Activated CD8-positive, alpha-beta memory T cell treated with anti-CD3 and anti-CD28 coated beads, Interleukin-2, amount 50 U/mL, for 24 hours (primary cell): ENCODE measurements around the gene FBXO47.
"Not testable (repeated sequence)": the region's sequence is repeated elsewhere in the genome, so short reads cannot be mapped to it uniquely, and the experiment has no call there.

Experiments used
- DNase-seq: peaks from one replicate; pipeline ENCODE4 v3.0.0-alpha.2; 2020; ENCODE audit errors: extremely low read depth

The FBXO47 gene

DNA sequence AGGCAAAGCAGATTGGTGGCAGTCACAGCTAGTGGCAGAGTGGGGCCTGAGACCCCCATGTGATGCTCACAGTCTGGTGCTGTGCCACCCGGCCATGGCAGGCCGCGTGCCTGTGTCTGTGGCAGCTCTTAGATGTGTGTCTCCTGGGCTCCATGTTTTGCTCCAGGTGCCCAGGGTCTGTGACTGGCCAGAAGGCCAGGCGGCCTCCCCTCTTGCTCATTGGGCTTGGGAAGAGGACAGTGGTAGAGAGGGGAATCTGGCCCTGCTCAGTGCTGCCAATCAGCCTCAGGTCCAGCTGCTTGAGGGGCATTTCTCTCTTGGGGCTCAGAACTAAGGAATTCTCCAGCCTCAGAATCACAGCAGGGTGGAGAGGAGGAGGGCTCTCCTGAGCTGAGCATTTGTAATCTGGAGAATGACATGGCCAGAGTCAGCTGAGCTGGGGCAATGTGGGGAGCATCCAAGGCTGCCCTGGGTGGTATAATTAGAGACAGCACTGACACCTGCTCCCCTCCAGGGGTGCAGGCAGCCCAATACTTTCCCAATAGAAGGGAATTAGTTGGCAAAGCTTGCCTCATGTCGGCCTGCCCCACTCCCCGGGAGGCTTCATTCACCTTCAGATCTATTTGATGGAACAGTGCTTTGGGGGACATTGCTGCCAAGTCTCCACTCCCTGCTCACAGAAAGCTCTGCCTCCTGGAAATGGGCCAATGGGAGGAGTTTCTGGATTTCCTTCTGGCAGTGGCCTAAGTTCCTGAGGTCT is 44.5 kb downstream of the FBXO47 start:
- DNase-seq = no peak

DNA sequence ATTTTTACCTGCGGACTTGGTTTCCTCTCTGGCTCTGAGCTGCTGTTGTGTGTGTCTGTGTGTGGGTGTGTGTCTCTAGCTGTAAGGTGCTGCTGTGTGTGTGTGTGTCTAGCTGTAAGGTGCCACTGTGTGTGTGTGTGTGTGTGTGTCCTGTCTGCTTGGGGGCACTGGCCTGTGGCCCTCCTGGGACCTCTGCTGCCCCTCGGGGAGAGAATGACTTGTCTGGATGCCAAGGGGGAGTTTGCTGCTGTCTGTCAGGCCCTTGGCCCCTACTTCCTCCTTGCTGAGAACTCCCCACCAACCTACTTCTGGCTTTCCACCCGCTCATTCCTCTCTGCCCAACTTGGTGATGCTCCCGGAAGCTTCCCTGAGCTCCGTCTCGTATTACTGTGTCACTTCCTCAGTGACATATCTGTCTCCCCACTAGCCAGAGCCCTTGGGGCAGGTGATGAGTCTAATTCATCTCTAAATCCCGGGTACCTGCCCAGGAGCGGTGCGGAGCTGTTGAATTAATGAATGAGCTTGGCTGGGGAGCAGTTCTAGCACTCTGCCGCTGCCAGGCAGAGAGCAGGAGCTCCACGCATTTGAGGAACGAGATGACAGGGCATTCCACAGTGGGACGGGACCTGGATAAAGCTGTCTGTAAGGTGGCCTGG is 45.3 kb downstream of the FBXO47 start:
- DNase-seq = no peak

DNA sequence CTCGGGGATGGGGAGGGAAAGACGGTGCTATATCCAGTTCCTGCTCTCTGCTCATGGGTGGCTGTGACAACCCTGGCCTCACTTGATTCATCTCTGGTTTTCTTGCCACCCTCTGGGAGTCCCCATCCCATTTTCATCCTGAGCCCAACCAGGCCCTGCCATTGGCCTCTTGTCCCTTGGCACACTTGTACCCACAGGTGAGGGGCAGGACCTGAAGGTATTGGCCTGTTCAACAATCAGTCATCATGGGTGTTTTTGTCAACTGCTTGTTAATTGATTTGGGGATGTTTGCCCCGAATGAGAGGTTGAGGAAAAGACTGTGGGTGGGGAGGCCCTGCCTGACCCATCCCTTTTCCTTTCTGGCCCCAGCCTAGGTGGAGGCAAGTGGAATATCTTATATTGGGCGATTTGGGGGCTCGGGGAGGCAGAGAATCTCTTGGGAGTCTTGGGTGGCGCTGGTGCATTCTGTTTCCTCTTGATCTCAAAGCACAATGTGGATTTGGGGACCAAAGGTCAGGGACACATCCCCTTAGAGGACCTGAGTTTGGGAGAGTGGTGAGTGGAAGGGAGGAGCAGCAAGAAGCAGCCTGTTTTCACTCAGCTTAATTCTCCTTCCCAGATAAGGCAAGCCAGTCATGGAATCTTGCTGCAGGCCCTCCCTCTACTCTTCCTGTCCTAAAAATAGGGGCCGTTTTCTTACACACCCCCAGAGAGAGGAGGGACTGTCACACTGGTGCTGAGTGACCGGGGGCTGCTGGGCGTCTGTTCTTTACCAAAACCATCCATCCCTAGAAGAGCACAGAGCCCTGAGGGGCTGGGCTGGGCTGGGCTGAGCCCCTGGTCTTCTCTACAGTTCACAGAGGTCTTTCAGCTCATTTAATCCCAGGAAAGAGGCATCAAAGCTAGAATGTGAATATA is 46.6 kb downstream of the FBXO47 start:
- no peak for DNase-seq

DNA sequence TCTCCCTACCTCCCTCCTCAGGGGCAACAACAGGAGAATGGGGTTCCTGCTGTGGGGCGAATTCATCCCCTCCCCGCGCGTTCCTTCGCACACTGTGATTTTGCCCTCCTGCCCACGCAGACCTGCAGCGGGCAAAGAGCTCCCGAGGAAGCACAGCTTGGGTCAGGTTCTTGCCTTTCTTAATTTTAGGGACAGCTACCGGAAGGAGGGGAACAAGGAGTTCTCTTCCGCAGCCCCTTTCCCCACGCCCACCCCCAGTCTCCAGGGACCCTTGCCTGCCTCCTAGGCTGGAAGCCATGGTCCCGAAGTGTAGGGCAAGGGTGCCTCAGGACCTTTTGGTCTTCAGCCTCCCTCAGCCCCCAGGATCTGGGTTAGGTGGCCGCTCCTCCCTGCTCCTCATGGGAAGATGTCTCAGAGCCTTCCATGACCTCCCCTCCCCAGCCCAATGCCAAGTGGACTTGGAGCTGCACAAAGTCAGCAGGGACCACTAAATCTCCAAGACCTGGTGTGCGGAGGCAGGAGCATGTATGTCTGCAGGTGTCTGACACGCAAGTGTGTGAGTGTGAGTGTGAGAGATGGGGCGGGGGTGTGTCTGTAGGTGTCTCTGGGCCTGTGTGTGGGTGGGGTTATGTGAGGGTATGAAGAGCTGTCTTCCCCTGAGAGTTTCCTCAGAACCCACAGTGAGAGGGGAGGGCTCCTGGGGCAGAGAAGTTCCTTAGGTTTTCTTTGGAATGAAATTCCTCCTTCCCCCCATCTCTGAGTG is 47.7 kb downstream of the FBXO47 start:
- no peak for DNase-seq

DNA sequence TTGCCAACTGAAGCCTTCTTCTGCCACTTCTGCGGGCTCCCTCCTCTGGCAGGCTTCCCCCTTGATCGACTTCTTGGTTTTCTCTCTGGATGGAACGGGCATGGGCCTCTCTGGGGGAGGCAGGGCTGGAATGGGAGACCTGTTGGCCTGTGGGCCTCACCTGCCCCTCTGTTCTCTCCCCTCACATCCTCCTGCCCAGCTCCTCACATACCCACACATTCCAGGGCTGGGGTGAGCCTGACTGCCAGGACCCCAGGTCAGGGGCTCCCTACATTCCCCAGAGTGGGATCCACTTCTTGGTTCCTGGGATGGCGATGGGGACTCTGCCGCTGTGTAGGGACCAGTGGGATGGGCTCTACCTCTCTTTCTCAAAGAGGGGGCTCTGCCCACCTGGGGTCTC is 48.3 kb downstream of the FBXO47 start:
- DNase-seq = no peak

DNA sequence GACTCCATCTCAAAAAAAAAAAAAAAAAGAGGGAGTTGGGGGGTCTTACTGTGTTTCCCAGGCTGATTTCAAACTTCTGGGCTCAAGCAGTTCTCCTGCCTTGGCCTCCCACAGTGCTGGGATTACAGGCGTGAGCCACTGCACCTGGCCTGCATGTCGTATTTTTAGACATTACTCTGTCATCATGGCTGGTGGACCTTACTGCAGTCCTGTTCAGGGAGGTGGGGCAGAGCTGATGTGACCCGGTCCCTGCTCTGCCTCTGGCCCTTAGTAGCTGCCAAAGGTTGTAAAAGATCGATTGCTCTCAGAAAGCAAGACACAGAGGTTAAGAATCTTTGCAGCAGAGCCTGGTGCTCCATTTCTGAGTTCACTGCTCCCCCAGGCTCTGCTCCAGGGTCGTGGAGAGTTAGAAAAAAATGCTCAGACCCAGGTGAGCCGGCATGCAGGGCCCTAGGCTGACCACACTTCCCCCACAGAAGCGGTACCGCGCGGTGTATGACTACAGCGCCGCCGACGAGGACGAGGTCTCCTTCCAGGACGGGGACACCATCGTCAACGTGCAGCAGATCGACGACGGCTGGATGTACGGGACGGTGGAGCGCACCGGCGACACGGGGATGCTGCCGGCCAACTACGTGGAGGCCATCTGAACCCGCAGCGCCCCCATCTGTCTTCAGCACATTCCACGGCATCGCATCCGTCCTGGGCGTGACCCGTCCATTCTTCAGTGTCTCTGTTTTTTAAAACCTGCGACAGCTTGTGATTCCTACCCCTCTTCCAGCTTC is 48.9 kb downstream of the FBXO47 start:
- DNase-seq = no peak

DNA sequence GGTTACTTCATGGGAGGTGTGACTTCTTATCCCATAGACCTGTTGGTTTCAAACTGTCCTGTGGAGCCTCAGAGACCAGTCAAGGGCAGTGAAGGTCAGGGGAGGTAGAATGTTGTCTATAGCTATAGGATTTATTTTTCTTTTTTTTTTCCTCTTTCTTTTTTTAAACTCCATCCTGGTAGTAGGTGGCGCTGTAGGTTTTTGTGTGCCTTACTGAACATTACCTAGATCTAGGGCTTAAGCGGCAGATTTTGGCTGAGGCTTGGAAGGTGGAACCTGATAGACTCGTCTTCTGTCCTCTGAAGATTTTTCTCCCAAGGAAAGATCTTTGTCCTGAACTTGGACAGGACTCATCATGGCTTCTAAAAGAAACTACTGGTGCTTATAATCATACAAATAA is 49.9 kb downstream of the FBXO47 start:
- no peak for DNase-seq

DNA sequence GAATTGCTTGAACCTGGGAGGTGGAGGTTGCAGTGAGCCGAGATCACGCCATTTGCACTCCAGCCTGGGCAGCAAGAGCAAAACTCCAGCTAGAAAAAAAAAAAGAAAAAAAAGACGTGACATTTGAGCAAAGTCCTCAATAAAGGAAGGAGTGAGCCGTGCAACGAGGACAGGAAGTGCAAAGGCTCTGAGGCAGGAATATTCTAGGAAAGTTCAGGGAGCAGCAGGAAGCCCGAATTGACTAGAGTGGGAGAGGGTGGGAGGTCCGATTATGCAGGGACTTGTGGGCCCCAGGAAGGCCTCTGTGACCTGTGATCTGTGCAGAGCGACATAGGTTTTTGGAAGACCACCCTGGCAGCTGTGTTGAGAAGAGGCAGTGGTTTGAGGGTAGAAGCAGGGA is 50.4 kb downstream of the FBXO47 start:
- no peak for DNase-seq

DNA sequence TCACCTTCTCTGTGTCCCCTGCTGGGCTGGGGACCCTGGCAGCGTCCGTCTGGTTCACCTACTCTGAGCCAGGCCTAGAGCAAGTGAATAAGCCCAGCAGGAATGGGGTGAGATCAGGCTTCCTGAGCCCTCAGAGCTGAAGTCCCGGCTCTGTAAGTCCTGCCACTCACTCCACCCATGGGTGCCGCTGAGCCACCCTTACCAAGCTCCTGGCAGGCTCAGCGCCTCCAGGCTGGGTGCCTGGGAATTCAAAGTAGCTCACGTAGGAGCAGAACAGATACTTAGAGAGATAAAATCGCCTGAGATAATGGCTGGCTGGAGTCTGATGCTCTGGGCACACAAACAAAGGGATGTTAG is 51.6 kb downstream of the FBXO47 start:
- no peak for DNase-seq

DNA sequence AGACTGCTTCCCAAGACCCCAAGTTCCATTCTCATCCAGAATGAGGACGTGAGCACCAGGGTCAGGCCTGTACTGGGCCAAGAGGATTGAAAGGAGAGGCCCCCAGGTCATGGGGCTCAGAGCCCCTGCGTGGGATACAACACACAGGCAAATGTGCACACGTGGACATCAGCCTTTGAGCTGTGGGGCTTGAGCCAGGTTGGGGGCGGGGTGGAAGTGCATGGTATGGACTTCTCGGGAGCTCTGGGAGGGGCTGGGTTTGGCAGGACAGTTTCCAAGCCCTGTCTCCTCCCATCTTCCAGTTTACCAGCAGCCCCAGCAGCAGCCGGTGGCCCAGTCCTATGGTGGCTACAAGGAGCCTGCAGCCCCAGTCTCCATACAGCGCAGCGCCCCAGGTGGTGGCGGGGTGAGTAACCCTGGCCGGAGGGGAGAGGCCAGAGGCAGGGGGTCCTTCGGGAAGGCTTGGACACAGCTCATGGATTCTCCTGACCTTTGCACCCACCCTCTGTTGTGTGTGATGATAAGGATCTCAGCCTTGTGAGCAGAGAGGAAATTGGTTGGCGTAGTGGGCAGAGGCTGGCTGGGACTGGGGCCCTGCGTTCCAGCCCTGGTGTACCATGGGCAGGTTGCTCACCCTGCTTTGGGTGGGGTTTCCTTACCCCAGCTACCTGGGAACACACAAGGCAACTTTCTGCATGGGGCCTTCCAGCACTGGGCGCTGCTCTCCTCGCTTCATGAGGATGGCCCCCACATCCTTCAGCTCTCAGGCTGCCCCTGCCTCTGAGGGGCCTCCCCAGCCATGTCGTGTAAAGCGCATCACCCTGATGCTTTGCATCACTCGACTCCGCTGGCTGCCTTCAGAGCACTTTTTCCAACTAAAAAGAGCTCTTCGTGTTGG is 52.2 kb downstream of the FBXO47 start:
- no peak for DNase-seq

DNA sequence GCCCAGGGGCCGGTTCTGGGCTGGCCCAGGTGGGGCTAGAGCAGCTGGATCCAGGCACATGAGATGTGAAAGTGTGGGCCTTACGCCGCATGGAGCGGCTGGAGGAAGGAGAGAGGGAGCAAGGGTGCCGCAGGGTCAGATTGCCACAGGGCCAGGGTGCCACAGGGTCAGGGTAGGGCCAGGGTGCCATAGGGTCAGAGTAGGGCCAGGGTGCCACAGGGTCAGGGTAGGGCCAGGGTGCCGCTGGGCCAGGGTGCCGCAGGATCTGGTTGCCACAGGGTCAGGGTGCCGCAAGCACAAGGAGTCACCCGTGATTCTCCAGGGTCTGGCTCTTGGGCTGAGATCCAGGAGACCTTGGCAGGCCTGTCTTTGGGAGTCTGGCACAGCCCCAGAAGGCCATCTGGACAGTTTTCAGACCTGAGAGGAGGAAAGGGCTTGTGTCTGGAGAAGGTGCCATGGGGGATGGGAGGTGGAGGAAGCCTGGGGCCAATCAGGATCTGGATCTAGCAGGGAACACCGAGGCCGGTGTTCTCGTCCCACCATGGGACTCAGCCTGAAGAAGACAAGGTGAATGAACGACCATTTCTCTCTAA is 54.9 kb downstream of the FBXO47 start:
- DNase-seq = no peak

DNA sequence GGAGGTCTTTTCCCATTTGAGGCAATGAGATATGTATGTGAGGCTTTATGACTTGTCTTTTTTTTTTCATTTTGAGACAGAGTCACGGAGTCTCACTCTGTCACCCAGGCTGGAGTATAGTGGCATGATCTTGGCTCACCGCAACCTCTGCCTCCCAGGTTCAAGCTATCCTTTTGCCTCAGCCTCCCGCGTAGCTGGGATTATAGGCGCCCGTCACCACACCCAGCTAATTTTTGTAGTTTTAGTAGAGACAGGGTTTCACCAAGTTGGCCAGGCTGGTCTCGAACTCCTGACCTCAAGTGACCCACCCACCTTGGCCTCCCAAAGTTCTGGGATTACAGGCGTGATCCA is 55.5 kb downstream of the FBXO47 start:
- not testable (repeated sequence) for DNase-seq

DNA sequence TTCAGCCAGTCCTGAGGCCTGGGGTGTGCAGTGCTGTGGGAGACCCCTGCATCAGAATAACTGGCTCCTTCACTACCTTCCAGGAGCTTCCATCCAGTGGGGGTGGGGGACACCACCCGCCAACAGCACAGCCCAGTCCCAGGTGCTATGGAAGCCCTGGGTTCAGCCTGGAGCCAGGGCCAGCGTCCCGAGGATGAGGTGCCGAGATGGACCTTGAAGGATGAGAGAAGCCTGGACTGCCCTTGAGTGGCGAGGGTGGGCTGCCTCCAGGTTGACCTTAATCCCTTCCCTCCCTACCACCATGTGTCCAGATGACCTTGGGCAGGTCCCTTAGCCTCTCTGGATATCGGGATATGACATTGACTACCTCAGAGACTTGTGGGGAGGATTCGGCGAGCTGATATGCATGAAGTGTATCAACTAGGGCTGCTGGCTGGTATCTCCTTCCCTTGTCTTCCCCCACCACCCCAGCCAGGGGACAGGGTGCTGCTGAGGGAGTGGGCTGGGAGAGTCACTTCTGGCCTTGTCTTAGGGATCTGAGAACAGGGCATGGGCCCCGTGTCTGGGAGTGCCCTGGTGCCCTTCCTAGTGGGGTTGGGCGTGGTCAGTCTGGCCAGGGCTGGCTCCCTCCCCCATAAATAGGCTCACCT is 56.0 kb downstream of the FBXO47 start:
- DNase-seq = no peak

DNA sequence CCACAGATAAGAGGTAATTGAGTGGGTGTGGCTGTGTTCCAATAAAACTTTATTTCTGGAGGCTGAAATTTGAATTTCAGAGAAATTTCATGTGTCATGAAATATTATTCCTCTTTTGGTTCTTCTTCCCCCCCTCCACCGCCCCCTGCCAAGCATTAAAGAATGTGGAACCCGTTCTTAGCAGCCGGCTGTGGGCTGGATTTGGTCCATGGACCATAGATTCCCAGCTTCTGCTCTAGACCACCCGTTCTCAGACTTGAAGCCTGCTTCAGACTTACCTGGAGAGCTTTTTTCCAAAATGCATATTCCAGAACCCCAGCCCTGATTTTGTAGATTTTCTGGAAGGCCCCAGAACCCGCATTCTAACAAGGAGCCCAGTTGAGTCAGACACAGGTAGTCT is 56.9 kb downstream of the FBXO47 start:
- DNase-seq = no peak

DNA sequence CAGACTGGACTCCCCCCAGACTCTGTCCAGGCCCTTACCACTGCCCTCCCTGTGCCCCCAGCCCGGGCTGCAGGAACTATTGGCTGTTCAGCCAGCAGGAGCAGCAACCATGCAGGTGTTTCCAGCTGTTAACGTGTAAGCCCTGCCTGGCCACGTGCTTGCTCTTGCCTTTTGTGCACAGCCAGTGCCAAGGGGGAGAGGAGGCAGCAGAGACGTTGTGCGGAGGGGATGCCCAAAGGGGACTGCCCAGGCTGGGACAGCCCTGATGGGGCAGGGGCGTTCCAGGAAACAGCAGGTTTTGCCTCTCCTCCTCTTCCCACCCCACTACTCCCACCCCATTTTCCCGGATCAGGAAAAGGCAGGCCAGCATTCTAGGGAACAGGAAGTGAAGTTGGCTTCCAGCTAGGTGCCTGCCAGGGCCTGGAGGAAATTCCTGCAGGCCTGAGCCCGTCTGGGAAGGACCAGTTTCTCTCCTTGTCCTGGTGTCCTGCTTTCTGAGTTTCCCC is 58.5 kb downstream of the FBXO47 start:
- DNase-seq = no peak

DNA sequence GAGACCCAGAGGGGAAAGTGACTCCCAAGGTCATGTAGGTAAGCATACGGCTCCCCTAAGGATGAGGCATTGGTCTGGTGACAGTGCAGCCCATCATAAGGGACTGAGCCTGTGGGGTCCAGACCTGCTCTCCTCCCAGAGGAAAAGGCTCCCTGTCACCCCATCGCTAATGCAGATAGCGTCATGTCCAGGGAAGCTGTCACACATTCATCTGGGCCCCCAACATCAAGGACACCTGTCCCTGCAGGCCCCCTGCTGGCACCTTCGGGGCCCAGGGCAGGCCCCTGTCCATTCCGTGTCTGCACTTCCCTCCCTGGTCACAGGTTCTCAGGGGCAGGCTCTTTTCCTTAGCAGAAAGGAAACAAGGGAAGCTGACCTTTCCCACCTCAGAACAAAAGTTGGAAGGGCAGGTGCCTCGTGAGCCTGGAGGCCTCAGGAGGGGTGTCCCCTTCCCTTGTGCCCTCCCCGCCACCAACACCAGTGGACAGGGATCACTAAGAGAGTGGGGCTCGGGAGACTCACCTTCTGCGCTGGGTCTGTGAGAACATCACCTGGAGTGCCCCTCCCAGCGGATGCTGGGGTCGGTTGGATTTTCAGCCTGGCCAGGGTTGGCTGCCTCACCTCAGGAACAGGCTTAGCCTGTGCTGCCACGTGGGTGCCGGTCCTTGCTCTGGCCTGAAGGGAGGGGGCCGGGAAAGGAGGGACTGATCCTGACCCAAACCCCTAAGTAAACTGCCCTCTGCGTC is 59.1 kb downstream of the FBXO47 start:
- no peak for DNase-seq

DNA sequence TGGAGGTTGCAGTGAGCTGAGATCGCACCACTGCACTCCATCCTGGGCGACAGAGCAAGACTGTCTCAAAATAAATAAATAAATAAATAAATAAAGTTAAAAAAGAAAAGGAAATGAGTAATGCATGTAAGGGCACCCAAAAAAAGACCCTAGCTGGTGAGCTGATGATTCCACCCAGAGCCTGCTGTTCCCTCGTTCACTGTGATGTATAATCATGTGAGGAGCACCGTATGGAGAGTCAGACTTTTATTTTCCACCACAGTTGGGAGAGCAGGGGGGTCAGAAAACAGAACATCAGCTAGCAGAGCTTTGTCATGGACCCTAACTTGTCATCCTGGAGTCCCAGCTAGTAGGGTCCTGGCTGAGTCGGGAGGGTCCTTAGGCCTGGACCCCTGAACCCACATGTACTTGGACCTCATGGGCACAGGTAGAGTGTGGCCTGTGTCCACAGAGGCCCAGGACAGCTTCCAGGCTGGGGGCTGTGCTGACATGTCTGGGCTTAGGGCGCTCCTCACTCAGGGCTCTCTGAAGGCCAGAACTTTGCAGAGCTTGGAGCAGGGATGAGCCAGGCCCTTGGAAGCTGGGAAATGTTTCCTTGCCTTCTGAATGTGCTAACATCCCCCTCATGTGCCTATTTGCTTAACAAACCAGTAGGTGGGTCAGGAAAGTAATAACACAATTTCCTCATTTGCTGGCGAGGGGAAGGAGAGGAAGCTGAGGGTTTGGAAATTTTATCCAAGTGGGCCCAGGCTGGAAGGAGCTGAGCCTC is 60.6 kb downstream of the FBXO47 start:
- DNase-seq = no peak

DNA sequence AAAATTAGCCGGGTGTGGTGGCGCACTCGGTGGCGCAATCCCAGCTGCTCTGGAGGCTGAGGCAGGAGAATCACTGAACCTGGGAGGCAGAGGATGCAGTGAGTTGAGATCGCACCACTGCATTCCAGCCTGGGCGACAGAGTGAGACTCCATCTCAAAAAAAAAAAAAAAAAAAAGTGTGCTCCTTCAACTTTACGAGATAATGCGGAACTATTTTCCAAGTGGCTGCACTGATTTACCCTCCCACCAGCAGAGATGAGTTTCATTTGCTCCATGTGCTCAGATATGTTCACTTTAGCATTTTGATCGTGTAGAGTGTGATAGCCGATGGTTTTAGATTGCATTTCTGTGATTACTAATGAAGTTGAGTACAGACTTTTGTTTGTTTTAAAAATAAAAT is 61.8 kb downstream of the FBXO47 start:
- DNase-seq = no peak
